ENCODE measurements around the gene TEAD1.

Gene TEAD1

DNA sequence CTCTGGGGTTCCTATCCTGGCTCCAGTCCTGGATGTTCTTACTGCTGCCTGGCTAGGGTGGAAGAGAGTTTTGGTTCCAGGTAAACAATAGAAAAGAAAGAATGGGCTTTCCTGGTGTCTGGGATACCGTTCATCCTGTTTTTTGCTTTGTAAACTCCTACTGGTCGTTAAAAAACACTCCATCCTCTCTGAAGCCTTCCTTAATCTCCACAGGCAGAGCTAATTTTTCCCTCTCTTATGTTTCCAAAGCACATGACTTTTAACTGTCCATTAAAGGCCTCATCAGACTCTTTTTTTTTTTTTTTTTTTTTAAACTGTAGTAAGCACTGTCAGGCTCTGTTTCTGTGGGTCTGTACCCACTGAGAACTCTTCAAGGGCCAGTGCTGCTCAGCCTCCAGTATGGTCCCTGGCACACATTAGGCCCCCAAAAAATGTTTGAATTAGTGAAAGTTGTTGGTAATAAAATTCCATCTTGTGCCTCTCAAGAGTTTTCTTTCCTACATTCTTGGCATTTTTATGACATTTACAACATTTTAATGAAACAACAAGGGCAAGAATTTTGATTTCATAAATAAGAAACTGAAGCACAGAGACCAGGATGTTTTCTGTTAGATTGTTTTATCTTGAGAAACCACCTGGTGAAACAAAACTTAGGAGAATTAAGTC is 104.2 kb downstream of the TEAD1 start:
- TF ChIP-seq, protein P1, sequence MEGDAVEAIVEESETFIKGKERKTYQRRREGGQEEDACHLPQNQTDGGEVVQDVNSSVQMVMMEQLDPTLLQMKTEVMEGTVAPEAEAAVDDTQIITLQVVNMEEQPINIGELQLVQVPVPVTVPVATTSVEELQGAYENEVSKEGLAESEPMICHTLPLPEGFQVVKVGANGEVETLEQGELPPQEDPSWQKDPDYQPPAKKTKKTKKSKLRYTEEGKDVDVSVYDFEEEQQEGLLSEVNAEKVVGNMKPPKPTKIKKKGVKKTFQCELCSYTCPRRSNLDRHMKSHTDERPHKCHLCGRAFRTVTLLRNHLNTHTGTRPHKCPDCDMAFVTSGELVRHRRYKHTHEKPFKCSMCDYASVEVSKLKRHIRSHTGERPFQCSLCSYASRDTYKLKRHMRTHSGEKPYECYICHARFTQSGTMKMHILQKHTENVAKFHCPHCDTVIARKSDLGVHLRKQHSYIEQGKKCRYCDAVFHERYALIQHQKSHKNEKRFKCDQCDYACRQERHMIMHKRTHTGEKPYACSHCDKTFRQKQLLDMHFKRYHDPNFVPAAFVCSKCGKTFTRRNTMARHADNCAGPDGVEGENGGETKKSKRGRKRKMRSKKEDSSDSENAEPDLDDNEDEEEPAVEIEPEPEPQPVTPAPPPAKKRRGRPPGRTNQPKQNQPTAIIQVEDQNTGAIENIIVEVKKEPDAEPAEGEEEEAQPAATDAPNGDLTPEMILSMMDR (IDR thresholded peaks at IDR 0.05; ENCODE audit: low read depth, low read length, missing control alignments) = no peak
- DNase-seq (ENCODE audit: low read depth) = no peak
- H3K4me3 ChIP-seq (ENCODE audit: low read depth, low read length) = no peak overlapping the region
- in situ Hi-C loops (cut with HindIII; ENCODE audit: low sequenced_read_pairs) = no loop called here

DNA sequence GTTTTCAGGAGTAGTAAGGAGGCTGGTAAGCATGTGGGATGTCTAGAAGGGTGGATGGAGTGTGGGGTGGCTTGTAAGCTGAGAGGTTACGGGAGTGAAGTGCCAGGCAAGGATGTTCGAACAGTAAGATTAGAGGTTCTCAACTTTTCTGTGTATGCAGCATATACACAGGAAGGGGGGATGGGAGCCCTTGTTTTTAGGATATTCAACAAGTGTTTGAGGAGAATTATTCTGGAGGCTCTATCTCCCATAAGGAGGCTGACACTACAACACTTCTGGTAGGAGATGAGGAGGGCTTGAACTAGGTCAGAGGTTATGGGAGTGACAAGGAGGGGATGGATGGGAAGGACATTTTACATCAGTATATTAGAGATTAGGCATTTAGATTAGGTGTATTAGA is 109.5 kb downstream of the TEAD1 start:
- in situ Hi-C loops (cut with HindIII; ENCODE audit: low sequenced_read_pairs) = no loop called here
- no peak overlapping the region for H3K4me3 ChIP-seq (ENCODE audit: low read depth, low read length)
- TF ChIP-seq, protein P1 (IDR thresholded peaks at IDR 0.05; ENCODE audit: low read depth, low read length, missing control alignments) = no peak
- no peak for DNase-seq (ENCODE audit: low read depth)

DNA sequence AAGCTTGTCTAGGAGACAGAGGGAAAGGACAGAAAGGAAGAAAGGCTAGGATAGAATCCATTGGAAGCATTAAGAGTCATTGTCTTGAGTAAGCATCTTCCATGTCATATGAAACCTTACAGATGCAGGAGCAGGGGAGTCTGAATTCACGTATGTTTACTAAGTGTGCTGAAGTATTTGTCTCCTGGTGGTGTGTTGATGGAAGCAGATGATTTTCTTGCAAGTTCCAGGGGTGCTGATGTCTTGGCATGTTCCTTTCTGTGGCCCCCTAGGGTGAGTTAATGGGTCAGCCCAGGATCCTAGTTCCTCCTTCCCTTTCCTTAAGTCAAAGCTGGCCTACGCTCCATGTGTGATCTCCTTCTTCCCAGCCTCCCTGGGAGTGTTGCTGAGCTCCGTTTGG is 110.2 kb downstream of the TEAD1 start:
- TF ChIP-seq, protein P1 (IDR thresholded peaks at IDR 0.05; ENCODE audit: low read depth, low read length, missing control alignments) = no peak
- DNase-seq (ENCODE audit: low read depth) = no peak
- no peak overlapping the region for H3K4me3 ChIP-seq (ENCODE audit: low read depth, low read length)
- in situ Hi-C loops (cut with HindIII; ENCODE audit: low sequenced_read_pairs) = no loop called here

DNA sequence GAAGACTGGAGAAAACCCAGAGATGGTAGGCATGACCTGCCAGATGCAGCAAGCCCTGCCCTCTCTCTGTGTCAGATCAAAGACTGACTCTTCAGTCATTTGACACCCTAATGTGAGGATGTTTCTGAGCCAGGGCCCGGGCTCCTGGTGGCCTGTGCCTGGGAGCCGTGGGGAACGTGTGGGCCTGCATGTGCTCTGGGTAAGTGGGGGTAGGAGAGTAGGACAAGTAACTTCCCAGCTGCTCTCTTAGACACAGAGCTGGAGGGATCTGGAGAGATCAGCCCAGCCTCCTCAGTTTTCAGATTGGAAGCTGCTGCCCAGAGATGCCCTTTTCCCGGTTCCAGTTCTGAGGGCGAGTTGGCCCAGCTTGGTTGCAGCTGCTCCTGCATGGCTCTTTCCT is 110.8 kb downstream of the TEAD1 start:
- TF ChIP-seq, protein P1 (IDR thresholded peaks at IDR 0.05; ENCODE audit: low read depth, low read length, missing control alignments) = no peak
- no peak for DNase-seq (ENCODE audit: low read depth)
- in situ Hi-C loops (cut with HindIII; ENCODE audit: low sequenced_read_pairs) = no loop called here
- H3K4me3 ChIP-seq (ENCODE audit: low read depth, low read length) = no peak overlapping the region

DNA sequence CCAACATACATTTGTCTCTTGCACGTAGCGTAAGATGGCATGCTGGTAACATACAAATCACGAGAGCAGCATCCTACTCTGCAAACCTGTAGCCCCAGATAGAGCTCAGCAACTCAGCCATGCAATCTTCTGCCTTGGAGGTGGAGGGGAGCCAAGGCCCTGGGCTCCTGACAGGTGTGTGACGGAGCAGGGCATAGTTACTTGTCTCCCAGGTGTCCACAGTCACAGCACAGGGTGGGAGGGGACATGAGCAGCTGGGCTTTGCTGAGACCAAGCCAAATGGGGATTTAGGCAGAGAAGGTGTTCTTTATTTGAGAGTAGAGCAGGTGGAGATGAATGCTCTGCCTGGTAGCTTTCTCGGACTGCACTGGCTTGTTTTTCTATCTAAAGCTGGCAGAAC is 111.7 kb downstream of the TEAD1 start:
- DNase-seq (ENCODE audit: low read depth) = no peak
- no peak overlapping the region for H3K4me3 ChIP-seq (ENCODE audit: low read depth, low read length)
- in situ Hi-C loops (cut with HindIII; ENCODE audit: low sequenced_read_pairs) = no loop called here
- TF ChIP-seq, protein P1 (IDR thresholded peaks at IDR 0.05; ENCODE audit: low read depth, low read length, missing control alignments) = no peak

DNA sequence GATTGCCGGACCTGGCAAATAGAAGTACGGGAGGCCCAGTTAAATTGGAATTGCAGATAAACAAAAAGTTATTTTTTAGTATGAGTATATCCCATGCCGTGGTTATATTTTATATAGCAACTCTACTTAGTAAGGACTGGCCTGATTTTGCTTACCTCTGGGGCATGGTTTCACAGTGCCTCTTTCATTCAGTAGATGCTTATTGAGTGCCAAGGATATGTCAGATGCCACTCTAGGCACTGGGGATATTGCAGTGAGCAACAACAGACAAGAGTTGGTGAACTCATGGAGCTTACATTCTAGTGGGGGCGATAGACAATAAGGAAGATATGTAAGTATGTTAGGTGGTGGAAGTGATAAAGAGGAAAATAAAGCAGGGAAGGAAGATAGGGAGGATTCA is 112.2 kb downstream of the TEAD1 start:
- H3K4me3 ChIP-seq (ENCODE audit: low read depth, low read length) = no peak overlapping the region
- TF ChIP-seq, protein P1 (IDR thresholded peaks at IDR 0.05; ENCODE audit: low read depth, low read length, missing control alignments) = no peak

More for the DNA sequence above, 112.2 kb downstream of the TEAD1 start:
- no peak for DNase-seq (ENCODE audit: low read depth)
- in situ Hi-C loops (cut with HindIII; ENCODE audit: low sequenced_read_pairs) = no loop called here

All from astrocyte of the cerebellum (primary cell).